ENCODE results near the gene MRAS. TPM values are rescaled to one million over a fixed set of nuclear protein-coding genes. Genes with fewer than 3 reads are reported as not detected.

Gene MRAS
- total RNA-seq, 1 experiment from 2014 or later, result 2.4 TPM

- intact Hi-C loops (cut with micrococcal nuclease; ENCODE audit: unreplicated experiment), result no loop called here
- H3K4me2 ChIP-seq, result no peak overlapping the region
- H3K36me3 ChIP-seq (ENCODE audit: low read depth), result no peaks in the 10 kb centered on the region
- no peaks in the 10 kb centered on the region for H3K9me3 ChIP-seq (ENCODE audit: insufficient read depth, low read depth)
- H3K79me2 ChIP-seq (ENCODE audit: low read depth), result no peaks in the 10 kb centered on the region
- no peaks in the 10 kb centered on the region for H3F3A ChIP-seq (ENCODE audit: insufficient read depth, low read depth)
- no peak overlapping the region for H3K4me3 ChIP-seq
- ChIA-PET POLR2A (ENCODE audit: unreplicated experiment) (interaction anchor here (0.6 kb wide), 1 partner anchor 1563 kb away, joined by 3 read pairs; no protein-coding TSS in a partner anchor), CTCF (no interaction called here)
- TF ChIP-seq EZH2 (IDR thresholded peaks at IDR 0.05; ENCODE audit: low read depth), result no peak
- TF ChIP-seq CTCF (conservative IDR thresholded peaks at IDR 0.05), result no peak
- DNase-seq, result no peak
- H3K27me3 ChIP-seq (ENCODE audit: insufficient read depth, low read depth), result peaks cover 7% of the 10 kb centered on the region; the same call in 1 of the 2 replicates
- no peaks in the 10 kb centered on the region for H3K9me2 ChIP-seq (ENCODE audit: insufficient read depth)
- H3K4me1 ChIP-seq (replicated peaks; ENCODE audit: insufficient read depth), result no peaks in the 10 kb centered on the region
- no TSS peak for BruUV-seq (replicated peaks)
- no peak overlapping the region for H3K27ac ChIP-seq
- no peak overlapping the region for H2AFZ ChIP-seq
- no peaks in the 10 kb centered on the region for H4K20me1 ChIP-seq (ENCODE audit: insufficient read depth)
These were observed 51.4 kb downstream of the MRAS start for GRCh38 chr3:138399766-138400165.

GRCh38 chr3:138400651-138401070 is 52.3 kb downstream of the MRAS start:
- intact Hi-C loops (cut with micrococcal nuclease; ENCODE audit: unreplicated experiment), result no loop called here
- BruUV-seq (replicated peaks), result no TSS peak
- no peaks in the 10 kb centered on the region for H3K36me3 ChIP-seq (ENCODE audit: low read depth)

GRCh38 chr3:138401834-138402233 is 53.5 kb downstream of the MRAS start:
- Histone ChIP-seq H2AFZ (no peak overlapping the region), H3K9me3 (ENCODE audit: insufficient read depth, low read depth) (no peaks in the 10 kb centered on the region), H3K4me3 (no peak overlapping the region), H3K4me1 (replicated peaks; ENCODE audit: insufficient read depth) (no peaks in the 10 kb centered on the region), H3F3A (ENCODE audit: insufficient read depth, low read depth) (no peaks in the 10 kb centered on the region), H4K20me1 (ENCODE audit: insufficient read depth) (no peaks in the 10 kb centered on the region), H3K79me2 (ENCODE audit: low read depth) (no peaks in the 10 kb centered on the region), H3K27me3 (ENCODE audit: insufficient read depth, low read depth) (peaks cover 25% of the 10 kb centered on the region; the same call in 1 of the 2 replicates), H3K4me2 (no peak overlapping the region), H3K9me2 (ENCODE audit: insufficient read depth) (no peaks in the 10 kb centered on the region), H3K27ac (no peak overlapping the region), H3K36me3 (ENCODE audit: low read depth) (no peaks in the 10 kb centered on the region)
- DNase-seq, result no peak
- ChIA-PET POLR2A (ENCODE audit: unreplicated experiment) (no interaction called here), CTCF (interaction anchor here (1.0 kb wide), 1 partner anchor 16 kb away, joined by 4 read pairs; no protein-coding TSS in a partner anchor)
- no TSS peak for BruUV-seq (replicated peaks)
- TF ChIP-seq CTCF (conservative IDR thresholded peaks at IDR 0.05) (no peak), EZH2 (IDR thresholded peaks at IDR 0.05; ENCODE audit: low read depth) (no peak)
- intact Hi-C loops (cut with micrococcal nuclease; ENCODE audit: unreplicated experiment), result no loop called here

More at GRCh38 chr3:138400651-138401070, 52.3 kb downstream of the MRAS start:
- no peak overlapping the region for H3K4me2 ChIP-seq
- H3F3A ChIP-seq (ENCODE audit: insufficient read depth, low read depth), result no peaks in the 10 kb centered on the region
- H2AFZ ChIP-seq, result no peak overlapping the region
- no peaks in the 10 kb centered on the region for H3K79me2 ChIP-seq (ENCODE audit: low read depth)
- no peak overlapping the region for H3K27ac ChIP-seq
- TF ChIP-seq CTCF (conservative IDR thresholded peaks at IDR 0.05) (no peak), EZH2 (IDR thresholded peaks at IDR 0.05; ENCODE audit: low read depth) (no peak)
- no peaks in the 10 kb centered on the region for H4K20me1 ChIP-seq (ENCODE audit: insufficient read depth)
- H3K9me2 ChIP-seq (ENCODE audit: insufficient read depth), result no peaks in the 10 kb centered on the region
- no peaks in the 10 kb centered on the region for H3K4me1 ChIP-seq (replicated peaks; ENCODE audit: insufficient read depth)
- POLR2A ChIA-PET (ENCODE audit: unreplicated experiment), result no interaction called here
- no peaks in the 10 kb centered on the region for H3K9me3 ChIP-seq (ENCODE audit: insufficient read depth, low read depth)
- peaks cover 16% of the 10 kb centered on the region; the same call in 1 of the 2 replicates for H3K27me3 ChIP-seq (ENCODE audit: insufficient read depth, low read depth)
- no peak overlapping the region for H3K4me3 ChIP-seq
- CTCF ChIA-PET, result interaction anchor here (1.0 kb wide), 1 partner anchor 17 kb away, joined by 4 read pairs; no protein-coding TSS in a partner anchor
- DNase-seq, result no peak
